ENCODE results near the gene FAM20C.

DNA sequence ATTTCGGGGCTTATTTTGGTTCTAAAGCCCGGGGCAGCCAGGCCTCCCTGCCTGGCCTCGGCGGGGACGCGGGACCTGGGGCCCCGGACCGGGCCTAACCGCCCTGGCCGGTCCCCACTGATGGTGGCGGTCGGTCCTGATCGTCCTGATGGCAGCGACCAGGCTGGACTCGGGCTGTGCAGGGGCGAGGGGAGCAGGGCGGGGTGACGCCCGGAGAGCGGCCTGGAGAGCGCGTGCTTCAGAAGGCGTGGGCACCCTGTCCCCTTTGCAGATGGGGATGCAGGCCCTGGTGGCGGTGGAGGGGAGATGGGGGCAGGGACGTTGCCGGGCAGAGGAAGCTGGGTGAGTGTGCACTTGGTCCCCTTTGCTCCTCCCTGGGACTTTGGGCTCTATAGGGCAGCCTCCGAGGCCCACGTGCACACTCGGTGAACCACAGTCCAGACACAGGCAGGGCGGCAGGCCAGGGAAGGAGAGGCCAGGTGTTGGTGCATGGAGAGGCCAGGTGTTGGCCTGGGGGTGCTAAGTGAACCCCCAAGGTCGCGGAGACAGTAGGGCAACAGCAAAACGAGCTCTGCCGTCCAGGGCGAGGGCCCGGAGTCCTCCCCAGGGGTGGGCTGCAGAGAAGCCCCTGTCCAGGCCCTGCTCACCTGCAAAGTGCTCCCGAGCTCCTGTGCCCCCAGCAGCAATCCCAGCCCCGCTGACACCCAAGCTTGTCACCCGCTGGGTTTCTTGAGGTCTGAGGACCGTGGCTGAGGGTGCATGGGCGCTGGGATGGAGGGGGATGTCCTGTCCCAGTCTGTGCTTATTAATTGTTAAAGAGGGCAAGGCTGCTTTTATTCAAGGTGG is 42.4 kb upstream of the FAM20C start:
- TF ChIP-seq GATA3 (IDR thresholded peaks at IDR 0.05; ENCODE audit: low read depth, low read length) (no peak), GATA2 (IDR thresholded peaks at IDR 0.05; ENCODE audit: low read depth, low read length) (no peak)
